Type B pancreatic cell (in vitro differentiated cells): Measurements from ENCODE around the gene SLCO1C1. TPM values are rescaled to one million over a fixed set of nuclear protein-coding genes. Genes with fewer than 3 reads are reported as not detected.
"Not testable (repeated sequence)": the region's sequence is repeated elsewhere in the genome, so short reads cannot be mapped to it uniquely, and the experiment has no call there.

Experiments
- DNase-seq: peaks from one replicate; pipeline ENCODE4 v3.0.0; 2021; ENCODE audit warnings: mixed read lengths; ENCODE audit not compliant: unreplicated experiment; ENCODE audit errors: extremely low spot score
- H3K27ac Mint-ChIP-seq: 2 replicates; pipeline ENCODE4 v1.8.0; 2021; ENCODE audit warnings: mild to moderate bottlenecking, mixed read lengths
- H3K27me3 Mint-ChIP-seq: 2 replicates; pipeline ENCODE4 v1.8.0; 2021; ENCODE audit warnings: mixed read lengths
- H3K36me3 Mint-ChIP-seq: 2 replicates; pipeline ENCODE4 v1.8.0; 2021; ENCODE audit warnings: mixed read lengths
- H3K4me1 Mint-ChIP-seq: one replicate; pipeline ENCODE4 v1.8.0; 2021; ENCODE audit warnings: mixed read lengths; ENCODE audit not compliant: unreplicated experiment
- H3K4me3 Mint-ChIP-seq: 2 replicates; pipeline ENCODE4 v1.8.0; 2021; ENCODE audit warnings: mild to moderate bottlenecking, mixed read lengths
- H3K9me3 Mint-ChIP-seq: 2 replicates; pipeline ENCODE4 v1.8.0; 2021; ENCODE audit warnings: mixed read lengths
- CTCF ChIP-seq: fragments of 200-600 bp; sonication (generic); conservative IDR thresholded peaks from 2 replicates; pipeline ENCODE4 v1.5.0; 2021; ENCODE audit warnings: antibody characterized with exemption, mild to moderate bottlenecking
- total RNA-seq: library from RNA; stranded (reverse); gene quantifications from 2 replicates; pipeline ENCODE4 v1.2.1, GENCODE V29; 2021; ENCODE audit warnings: low replicate concordance

The SLCO1C1 gene
- total RNA-seq, 1 donor from 2014 or later: 0.58 TPM

- H3K36me3 Mint-ChIP-seq: no peaks in the 10 kb centered on the region
- no peak overlapping the region for H3K27ac Mint-ChIP-seq
- DNase-seq: no peak
- no peaks in the 10 kb centered on the region for H3K4me1 Mint-ChIP-seq
- no peak overlapping the region for H3K4me3 Mint-ChIP-seq
- peaks cover 3% of the 10 kb centered on the region for H3K27me3 Mint-ChIP-seq
- no peak for TF ChIP-seq CTCF
- H3K9me3 Mint-ChIP-seq: no peaks in the 10 kb centered on the region
These were observed 53.1 kb downstream of the SLCO1C1 start for GRCh38 chr12:20748198-20748597.

GRCh38 chr12:20751046-20751445, 55.9 kb downstream of the SLCO1C1 start:
- H3K9me3 Mint-ChIP-seq: no peaks in the 10 kb centered on the region
- no peak for TF ChIP-seq CTCF

GRCh38 chr12:20777420-20777819, 82.3 kb downstream of the SLCO1C1 start:
- no peak overlapping the region for H3K4me3 Mint-ChIP-seq
- no peak overlapping the region for H3K27ac Mint-ChIP-seq
- H3K9me3 Mint-ChIP-seq: peaks cover 4% of the 10 kb centered on the region
- H3K27me3 Mint-ChIP-seq: no peaks in the 10 kb centered on the region
- no peaks in the 10 kb centered on the region for H3K36me3 Mint-ChIP-seq
- H3K4me1 Mint-ChIP-seq: no peaks in the 10 kb centered on the region
- DNase-seq: no peak
- no peak for TF ChIP-seq CTCF

More at GRCh38 chr12:20751046-20751445, 55.9 kb downstream of the SLCO1C1 start:
- no peaks in the 10 kb centered on the region for H3K4me1 Mint-ChIP-seq
- no peak for DNase-seq
- peaks cover 3% of the 10 kb centered on the region for H3K27me3 Mint-ChIP-seq
- no peak overlapping the region for H3K27ac Mint-ChIP-seq
- no peaks in the 10 kb centered on the region for H3K36me3 Mint-ChIP-seq
- no peak overlapping the region for H3K4me3 Mint-ChIP-seq

- DNase-seq: no peak
- no peak for TF ChIP-seq CTCF
- H3K36me3 Mint-ChIP-seq: no peaks in the 10 kb centered on the region
- H3K27ac Mint-ChIP-seq: no peak overlapping the region
- H3K9me3 Mint-ChIP-seq: peaks cover 4% of the 10 kb centered on the region
- no peaks in the 10 kb centered on the region for H3K27me3 Mint-ChIP-seq
- H3K4me1 Mint-ChIP-seq: no peaks in the 10 kb centered on the region
- H3K4me3 Mint-ChIP-seq: no peak overlapping the region
These were observed 83.8 kb downstream of the SLCO1C1 start for GRCh38 chr12:20778969-20779368.

GRCh38 chr12:20779971-20780370, 84.8 kb downstream of the SLCO1C1 start:
- H3K4me3 Mint-ChIP-seq, H3K9me3 Mint-ChIP-seq, H3K36me3 Mint-ChIP-seq, H3K27me3 Mint-ChIP-seq, H3K4me1 Mint-ChIP-seq, H3K27ac Mint-ChIP-seq, DNase-seq: not testable (repeated sequence)

GRCh38 chr12:20783796-20784357, 88.7 kb downstream of the SLCO1C1 start:
- H3K4me3 Mint-ChIP-seq, H3K4me1 Mint-ChIP-seq, H3K27ac Mint-ChIP-seq, H3K36me3 Mint-ChIP-seq, DNase-seq, H3K9me3 Mint-ChIP-seq, H3K27me3 Mint-ChIP-seq: not testable (repeated sequence)

- DNase-seq: no peak
These were observed 97.8 kb downstream of the SLCO1C1 start for GRCh38 chr12:20792971-20793370.

More at GRCh38 chr12:20792971-20793370, 97.8 kb downstream of the SLCO1C1 start:
- no peak for TF ChIP-seq CTCF
- Mint-ChIP-seq H3K4me1 (no peaks in the 10 kb centered on the region), H3K27me3 (no peaks in the 10 kb centered on the region), H3K36me3 (no peaks in the 10 kb centered on the region), H3K4me3 (no peak overlapping the region), H3K9me3 (no peaks in the 10 kb centered on the region), H3K27ac (no peak overlapping the region)
